Activated T-helper 2 cell treated with anti-CD3 and anti-CD28 coated beads, Interferon-gamma antibody, Interleukin-2, Interleukin-4, amounts not matched to agents 10 μg/mL and 5 μg/mL and 100 μg/mL, durations not matched to agents 14 hours and 24 hours and 36 hours (primary cell): ENCODE data around the gene ZNF488. TPM values are rescaled to one million over a fixed set of nuclear protein-coding genes. Genes with fewer than 3 reads are reported as not detected.
"Not testable (repeated sequence)": the region's sequence is repeated elsewhere in the genome, so short reads cannot be mapped to it uniquely, and the experiment has no call there.

Experiments
- DNase-seq: peaks from one replicate; pipeline ENCODE4 v3.0.0; 2021; ENCODE audit warnings: low spot score
- H3K27ac Mint-ChIP-seq: one replicate; pipeline ENCODE4 v1.8.0; 2021; ENCODE audit warnings: mixed read lengths
- H3K27me3 Mint-ChIP-seq: one replicate; pipeline ENCODE4 v1.8.0; 2021; ENCODE audit warnings: low read depth, mixed read lengths
- H3K36me3 Mint-ChIP-seq: one replicate; pipeline ENCODE4 v1.8.0; 2021; ENCODE audit warnings: low read depth, mixed read lengths
- H3K4me1 Mint-ChIP-seq: one replicate; pipeline ENCODE4 v1.8.0; 2021; ENCODE audit warnings: low read depth, mixed read lengths
- H3K4me3 Mint-ChIP-seq: one replicate; pipeline ENCODE4 v1.8.0; 2021; ENCODE audit warnings: low read depth, mild to moderate bottlenecking, moderate library complexity, mixed read lengths
- H3K9me3 Mint-ChIP-seq: one replicate; pipeline ENCODE4 v1.8.0; 2021; ENCODE audit warnings: mixed read lengths
- intact Hi-C: fragments of 100-400 bp; cut with micrococcal nuclease; formaldehyde crosslinking; loops from one replicate; pipeline ENCODE4 v1.15.1; 2023
- total RNA-seq: library from RNA; stranded (reverse); gene quantifications from 2 replicates; pipeline ENCODE4 v1.2.3, GENCODE V29; 2022

ZNF488 gene
- total RNA-seq, 1 donor from 2014 or later: 1.7 TPM

GRCh38 chr10:47388879-47389278, 4.8 kb upstream of the ZNF488 start:
- H3K4me1 Mint-ChIP-seq: peaks cover 7% of the 10 kb centered on the region
- peaks cover 41% of the 10 kb centered on the region for H3K27me3 Mint-ChIP-seq
- peaks cover 21% of the 10 kb centered on the region for H3K9me3 Mint-ChIP-seq
- intact Hi-C loops: no loop called here
- H3K36me3 Mint-ChIP-seq: peaks cover 7% of the 10 kb centered on the region
- no peak overlapping the region for H3K4me3 Mint-ChIP-seq
- DNase-seq: no peak
- no peak overlapping the region for H3K27ac Mint-ChIP-seq

GRCh38 chr10:47386104-47386503, 2.0 kb upstream of the ZNF488 start:
- H3K36me3 Mint-ChIP-seq, DNase-seq, H3K4me3 Mint-ChIP-seq, intact Hi-C loops, H3K27ac Mint-ChIP-seq: not testable (repeated sequence)
- Mint-ChIP-seq H3K4me1 (peaks cover 15% of the 10 kb centered on the region), H3K27me3 (peaks cover 35% of the 10 kb centered on the region), H3K9me3 (peaks cover 21% of the 10 kb centered on the region)

DNA sequence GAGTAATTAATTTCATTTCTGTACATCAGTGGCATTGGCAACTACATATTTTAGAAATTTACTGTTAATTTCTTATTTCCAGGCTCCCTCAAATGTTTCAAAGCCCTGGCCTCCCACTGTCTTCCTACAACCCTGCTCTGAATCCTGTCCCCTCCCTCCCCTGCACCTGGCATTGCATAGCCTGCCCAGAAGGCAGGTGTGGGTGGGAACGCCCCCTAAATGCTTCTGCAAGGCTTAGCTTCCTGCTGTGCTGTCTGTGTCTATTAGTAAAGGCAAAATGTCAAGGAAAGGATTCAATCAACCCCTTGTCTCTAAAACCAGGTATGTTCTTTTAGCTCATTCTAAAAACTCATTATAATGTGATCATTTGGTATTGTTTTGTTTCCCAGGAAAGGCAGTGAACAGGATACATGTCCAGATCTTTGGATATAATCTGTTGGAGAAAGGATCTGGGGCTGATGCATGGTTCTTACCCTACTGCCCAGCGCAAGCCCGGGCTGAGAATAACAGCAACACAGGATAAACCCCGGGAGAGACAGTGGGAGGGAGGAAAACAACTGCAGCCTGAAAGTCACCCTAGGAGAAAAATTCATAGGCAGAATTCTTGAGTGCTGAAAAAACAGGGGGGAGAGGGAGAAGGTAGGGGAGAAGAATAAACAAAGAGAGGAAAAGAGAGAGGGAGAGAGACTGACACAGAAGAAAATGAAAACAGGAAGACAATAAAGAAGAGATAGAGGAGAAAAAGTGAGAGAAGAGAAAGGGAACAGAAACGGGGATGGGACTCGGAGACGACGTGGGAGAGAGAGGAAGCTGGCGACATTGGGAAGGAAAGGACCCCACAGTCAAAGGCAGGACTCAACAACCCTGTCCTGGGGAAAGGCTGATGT, 589 bp downstream of the ZNF488 start:
- intact Hi-C loops: no loop called here
- Mint-ChIP-seq H3K36me3 (peaks cover 7% of the 10 kb centered on the region), H3K9me3 (peaks cover 18% of the 10 kb centered on the region), H3K4me3 (peak overlapping the region; percentile 86), H3K4me1 (peaks cover 19% of the 10 kb centered on the region), H3K27me3 (peaks cover 27% of the 10 kb centered on the region), H3K27ac (peak overlapping the region; percentile 52)
- DNase-seq: no peak

DNA sequence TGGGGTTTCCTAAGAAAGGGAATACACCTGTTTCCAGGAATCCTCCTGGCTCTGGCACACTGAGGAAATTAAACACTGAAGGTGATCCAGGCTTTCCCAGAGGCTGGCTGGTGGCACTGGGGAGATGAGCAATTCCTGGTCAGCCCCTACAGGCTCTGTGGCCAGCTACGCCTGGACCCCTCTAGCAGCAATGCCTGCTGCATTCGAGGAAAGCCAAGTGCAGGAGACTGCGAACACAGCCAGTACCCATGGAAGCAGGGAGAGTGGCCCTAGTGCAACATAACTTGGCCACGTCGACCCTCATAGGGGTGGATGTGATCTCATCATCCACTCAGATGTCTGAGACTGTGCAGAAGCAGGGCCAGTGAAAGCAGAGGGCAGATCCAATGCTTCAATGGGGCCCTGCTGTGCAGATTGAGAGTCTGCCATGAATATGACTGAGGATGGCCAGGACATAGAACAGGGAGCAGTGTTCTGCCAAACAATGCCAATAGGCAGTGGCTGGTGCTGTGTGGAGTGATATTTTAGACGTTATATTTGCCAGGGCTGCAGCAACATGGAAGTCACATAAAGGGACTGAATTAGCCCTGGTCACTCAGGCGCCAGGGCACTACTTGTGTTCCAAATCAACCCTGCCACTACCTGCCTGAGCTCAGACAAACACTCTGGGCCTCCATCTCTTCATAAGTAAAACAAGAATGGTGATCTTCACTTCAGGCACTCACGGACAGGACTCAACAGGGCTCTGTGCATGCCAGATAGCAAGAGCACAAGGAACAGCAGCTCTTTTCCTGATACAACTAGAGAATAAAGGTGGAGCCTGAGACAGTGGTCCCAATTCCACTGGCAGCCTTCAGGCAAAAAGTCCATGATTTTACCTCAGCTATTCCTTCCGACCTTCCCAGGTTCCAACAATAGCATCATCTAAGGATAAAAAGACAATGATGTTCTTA, 2.4 kb downstream of the ZNF488 start:
- peaks cover 36% of the 10 kb centered on the region for H3K27me3 Mint-ChIP-seq
- peaks cover 8% of the 10 kb centered on the region for H3K9me3 Mint-ChIP-seq
- no peak for DNase-seq
- H3K4me1 Mint-ChIP-seq: peaks cover 26% of the 10 kb centered on the region
- H3K36me3 Mint-ChIP-seq: peaks cover 7% of the 10 kb centered on the region
- H3K27ac Mint-ChIP-seq: no peak overlapping the region
- H3K4me3 Mint-ChIP-seq: no peak overlapping the region
- intact Hi-C loops: no loop called here

- Mint-ChIP-seq H3K27ac (no peak overlapping the region), H3K4me3 (no peak overlapping the region), H3K27me3 (peaks cover 40% of the 10 kb centered on the region), H3K36me3 (peaks cover 7% of the 10 kb centered on the region), H3K4me1 (peaks cover 26% of the 10 kb centered on the region), H3K9me3 (peaks cover 8% of the 10 kb centered on the region)
- intact Hi-C loops: no loop called here
- no peak for DNase-seq
Observed at GRCh38 chr10:47381103-47381395, 3.0 kb downstream of the ZNF488 start.

GRCh38 chr10:47380341-47381102, 3.6 kb downstream of the ZNF488 start:
- DNase-seq: no peak

DNA sequence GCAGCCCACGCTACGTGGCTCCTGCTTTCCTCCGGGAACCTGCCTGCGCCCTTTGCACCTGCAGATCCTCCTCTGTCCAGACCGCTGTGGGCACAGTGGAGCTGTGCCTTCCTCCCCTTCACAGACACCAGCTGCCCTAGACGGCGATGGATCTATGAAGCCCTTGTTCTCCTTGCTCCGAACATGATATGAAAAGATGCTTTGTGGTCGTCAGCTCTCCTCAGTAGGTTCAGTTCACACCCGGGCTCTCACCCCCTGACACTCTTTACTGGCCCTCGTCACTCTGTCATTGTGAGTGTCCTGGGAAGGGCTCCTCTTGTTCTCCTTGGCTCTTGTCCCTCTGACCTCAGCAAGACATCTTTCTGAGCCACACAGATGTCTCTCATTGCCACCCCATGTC, 4.2 kb downstream of the ZNF488 start:
- DNase-seq: no peak
- Mint-ChIP-seq H3K4me3 (no peak overlapping the region), H3K36me3 (no peaks in the 10 kb centered on the region), H3K9me3 (no peaks in the 10 kb centered on the region), H3K27me3 (peaks cover 46% of the 10 kb centered on the region), H3K27ac (no peak overlapping the region), H3K4me1 (peaks cover 25% of the 10 kb centered on the region)
- intact Hi-C loops: loop anchor here (1.0 kb wide), 1 partner anchor 1096 kb away; no protein-coding TSS in a partner anchor

More at GRCh38 chr10:47380341-47381102, 3.6 kb downstream of the ZNF488 start:
- no peak overlapping the region for H3K27ac Mint-ChIP-seq
- peaks cover 3% of the 10 kb centered on the region for H3K36me3 Mint-ChIP-seq
- H3K4me3 Mint-ChIP-seq: no peak overlapping the region
- peaks cover 46% of the 10 kb centered on the region for H3K27me3 Mint-ChIP-seq
- peaks cover 26% of the 10 kb centered on the region for H3K4me1 Mint-ChIP-seq
- intact Hi-C loops: loop anchor here (1.0 kb wide), 1 partner anchor 1096 kb away; no protein-coding TSS in a partner anchor
- peaks cover 3% of the 10 kb centered on the region for H3K9me3 Mint-ChIP-seq

DNA sequence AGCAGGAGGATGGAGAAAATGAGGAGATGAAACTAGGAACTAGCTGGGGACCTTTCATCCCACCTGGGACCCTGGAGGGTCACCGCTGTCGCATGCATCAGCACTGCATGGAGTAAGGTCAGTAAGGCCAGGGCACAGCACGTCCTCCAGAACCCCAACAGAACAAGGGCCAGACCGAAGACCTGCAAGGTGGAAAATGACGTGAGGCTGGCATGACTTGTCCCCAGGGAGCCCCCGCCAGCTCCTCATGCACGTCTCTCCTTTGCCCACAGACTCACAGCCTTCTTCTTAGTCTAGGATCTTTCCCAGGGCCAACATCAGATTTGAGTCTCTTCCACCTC, 4.7 kb downstream of the ZNF488 start:
- no peaks in the 10 kb centered on the region for H3K36me3 Mint-ChIP-seq
- peaks cover 46% of the 10 kb centered on the region for H3K27me3 Mint-ChIP-seq
- no peak overlapping the region for H3K27ac Mint-ChIP-seq
- peaks cover 23% of the 10 kb centered on the region for H3K4me1 Mint-ChIP-seq
- intact Hi-C loops: no loop called here
- H3K4me3 Mint-ChIP-seq: no peak overlapping the region
- DNase-seq: no peak
- no peaks in the 10 kb centered on the region for H3K9me3 Mint-ChIP-seq

GRCh38 chr10:47378606-47379444, 5.3 kb downstream of the ZNF488 start:
- intact Hi-C loops: no loop called here
- no peak overlapping the region for H3K27ac Mint-ChIP-seq
- no peaks in the 10 kb centered on the region for H3K36me3 Mint-ChIP-seq
- H3K9me3 Mint-ChIP-seq: no peaks in the 10 kb centered on the region
- DNase-seq: no peak
- H3K4me1 Mint-ChIP-seq: peaks cover 20% of the 10 kb centered on the region
- peaks cover 45% of the 10 kb centered on the region for H3K27me3 Mint-ChIP-seq
- H3K4me3 Mint-ChIP-seq: no peak overlapping the region

DNA sequence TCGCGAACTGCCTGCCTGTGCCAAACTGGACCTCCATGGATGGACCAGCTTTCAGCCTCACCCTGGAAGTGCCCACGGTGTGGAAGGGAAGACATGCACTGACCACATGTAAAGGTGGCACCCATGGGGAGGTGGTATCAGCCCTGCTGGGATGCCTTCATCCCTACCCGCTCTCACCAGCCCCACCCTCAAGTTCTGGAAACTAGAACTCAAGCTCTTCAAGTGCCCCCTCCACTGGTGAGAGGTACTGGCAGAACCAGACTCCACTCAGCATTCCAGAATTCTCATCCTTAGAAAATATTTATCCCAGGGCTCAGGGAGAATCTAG, 5.9 kb downstream of the ZNF488 start:
- H3K4me1 Mint-ChIP-seq: peaks cover 15% of the 10 kb centered on the region
- H3K27ac Mint-ChIP-seq: no peak overlapping the region
- H3K27me3 Mint-ChIP-seq: peaks cover 38% of the 10 kb centered on the region
- H3K4me3 Mint-ChIP-seq: no peak overlapping the region
- no peak for DNase-seq
- H3K9me3 Mint-ChIP-seq: no peaks in the 10 kb centered on the region
- intact Hi-C loops: no loop called here
- H3K36me3 Mint-ChIP-seq: no peaks in the 10 kb centered on the region

GRCh38 chr10:47376522-47377220, 7.4 kb downstream of the ZNF488 start:
- DNase-seq: no peak

More at GRCh38 chr10:47376522-47377220, 7.4 kb downstream of the ZNF488 start:
- no peak overlapping the region for H3K27ac Mint-ChIP-seq
- no peak overlapping the region for H3K4me3 Mint-ChIP-seq
- no peaks in the 10 kb centered on the region for H3K36me3 Mint-ChIP-seq
- intact Hi-C loops: no loop called here
- no peaks in the 10 kb centered on the region for H3K9me3 Mint-ChIP-seq
- H3K4me1 Mint-ChIP-seq: peaks cover 21% of the 10 kb centered on the region
- H3K27me3 Mint-ChIP-seq: peaks cover 33% of the 10 kb centered on the region
